Measurements from ENCODE around the gene CLMP. TPM values are rescaled to one million over a fixed set of nuclear protein-coding genes. Genes with fewer than 3 reads are reported as not detected.
"Not testable (repeated sequence)": the region's sequence is repeated elsewhere in the genome, so short reads cannot be mapped to it uniquely, and the experiment has no call there.

The CLMP gene
- total RNA-seq, 1 experiment from 2014 or later = 5.4 TPM

DNA sequence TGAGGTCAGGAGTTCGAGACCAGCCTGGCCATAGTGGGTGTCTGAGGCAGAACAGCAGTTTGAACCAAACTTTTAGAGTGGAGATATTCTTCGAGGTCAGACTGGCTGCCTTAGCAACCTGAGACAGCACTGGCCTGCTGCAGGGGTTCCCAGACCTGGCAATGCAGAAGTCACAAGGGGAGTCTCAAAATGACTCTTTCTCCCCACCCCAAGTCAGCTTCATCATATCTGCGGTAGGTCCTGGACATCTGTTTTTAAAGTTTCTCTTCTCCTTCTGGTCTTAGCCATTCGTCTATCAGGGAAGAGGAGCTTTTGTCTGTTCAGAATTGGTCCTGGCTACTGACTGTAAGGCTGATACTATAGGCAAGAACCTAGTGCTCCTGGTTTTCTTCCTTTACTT lies 14.5 kb upstream of the CLMP start:
- no peaks in the 10 kb centered on the region for H3K9me2 ChIP-seq (ENCODE audit: insufficient read depth)
- H2AFZ ChIP-seq = no peak overlapping the region
- CTCF ChIA-PET = no interaction called here
- no peaks in the 10 kb centered on the region for H3K36me3 ChIP-seq (ENCODE audit: low read depth)
- no TSS peak for BruUV-seq (replicated peaks)
- no peak overlapping the region for H3K27ac ChIP-seq
- no peak overlapping the region for H3K4me3 ChIP-seq
- no peaks in the 10 kb centered on the region for H3K27me3 ChIP-seq (ENCODE audit: insufficient read depth, low read depth)
- no peaks in the 10 kb centered on the region for H4K20me1 ChIP-seq (ENCODE audit: insufficient read depth)
- intact Hi-C loops (cut with micrococcal nuclease; ENCODE audit: unreplicated experiment) = no loop called here
- H3K79me2 ChIP-seq (ENCODE audit: low read depth) = no peaks in the 10 kb centered on the region
- H3K9me3 ChIP-seq (ENCODE audit: insufficient read depth, low read depth) = no peaks in the 10 kb centered on the region
- POLR2A ChIA-PET (ENCODE audit: unreplicated experiment) = interaction anchor here (0.5 kb wide), 1 partner anchor 124 kb away, joined by 17 read pairs; no protein-coding TSS in a partner anchor
- TF ChIP-seq, protein P1, sequence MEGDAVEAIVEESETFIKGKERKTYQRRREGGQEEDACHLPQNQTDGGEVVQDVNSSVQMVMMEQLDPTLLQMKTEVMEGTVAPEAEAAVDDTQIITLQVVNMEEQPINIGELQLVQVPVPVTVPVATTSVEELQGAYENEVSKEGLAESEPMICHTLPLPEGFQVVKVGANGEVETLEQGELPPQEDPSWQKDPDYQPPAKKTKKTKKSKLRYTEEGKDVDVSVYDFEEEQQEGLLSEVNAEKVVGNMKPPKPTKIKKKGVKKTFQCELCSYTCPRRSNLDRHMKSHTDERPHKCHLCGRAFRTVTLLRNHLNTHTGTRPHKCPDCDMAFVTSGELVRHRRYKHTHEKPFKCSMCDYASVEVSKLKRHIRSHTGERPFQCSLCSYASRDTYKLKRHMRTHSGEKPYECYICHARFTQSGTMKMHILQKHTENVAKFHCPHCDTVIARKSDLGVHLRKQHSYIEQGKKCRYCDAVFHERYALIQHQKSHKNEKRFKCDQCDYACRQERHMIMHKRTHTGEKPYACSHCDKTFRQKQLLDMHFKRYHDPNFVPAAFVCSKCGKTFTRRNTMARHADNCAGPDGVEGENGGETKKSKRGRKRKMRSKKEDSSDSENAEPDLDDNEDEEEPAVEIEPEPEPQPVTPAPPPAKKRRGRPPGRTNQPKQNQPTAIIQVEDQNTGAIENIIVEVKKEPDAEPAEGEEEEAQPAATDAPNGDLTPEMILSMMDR (conservative IDR thresholded peaks at IDR 0.05) = no peak
- TF ChIP-seq EZH2 (IDR thresholded peaks at IDR 0.05; ENCODE audit: low read depth) = no peak
- no peak overlapping the region for H3K4me2 ChIP-seq
- no peak for DNase-seq
- H3K4me1 ChIP-seq (replicated peaks; ENCODE audit: insufficient read depth) = no peaks in the 10 kb centered on the region
- no peaks in the 10 kb centered on the region for H3F3A ChIP-seq (ENCODE audit: insufficient read depth, low read depth)

DNA sequence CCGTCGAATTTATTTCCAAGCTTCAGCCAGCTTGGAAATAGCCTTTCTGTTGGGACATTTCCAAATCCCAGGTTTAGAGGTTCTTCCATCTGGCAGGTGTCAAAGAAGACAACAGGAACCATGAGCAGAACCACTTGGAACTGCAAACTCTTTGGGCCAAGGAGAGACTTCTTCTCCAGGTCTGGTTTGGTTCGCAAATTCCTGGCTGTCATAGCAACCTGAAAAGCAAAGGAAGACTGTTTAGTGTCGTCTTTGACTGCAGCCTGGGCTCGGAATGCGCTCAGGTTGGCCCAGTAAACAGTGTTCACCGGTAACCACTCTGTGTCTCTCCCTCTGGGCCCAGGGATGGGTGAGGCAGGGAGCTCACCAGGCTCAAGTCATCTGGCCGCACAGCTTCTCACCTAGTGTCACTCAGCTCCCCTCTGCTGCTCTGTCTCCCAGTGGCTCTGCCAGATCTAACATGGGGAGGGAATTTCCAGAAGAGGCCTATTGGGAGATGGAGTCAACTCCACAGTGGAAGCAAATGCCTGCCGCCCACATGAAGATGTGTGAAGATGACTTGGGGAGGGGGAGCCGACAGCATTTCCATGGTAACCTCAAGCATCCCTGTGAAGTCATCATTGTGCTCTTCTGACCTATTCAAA lies 11.9 kb upstream of the CLMP start:
- Histone ChIP-seq H3K4me2 (no peak overlapping the region), H3K4me3 (no peak overlapping the region), H3K27ac (no peak overlapping the region), H3F3A (ENCODE audit: insufficient read depth, low read depth) (no peaks in the 10 kb centered on the region), H2AFZ (no peak overlapping the region), H4K20me1 (ENCODE audit: insufficient read depth) (no peaks in the 10 kb centered on the region), H3K4me1 (replicated peaks; ENCODE audit: insufficient read depth) (no peaks in the 10 kb centered on the region), H3K9me3 (ENCODE audit: insufficient read depth, low read depth) (no peaks in the 10 kb centered on the region), H3K27me3 (ENCODE audit: insufficient read depth, low read depth) (no peaks in the 10 kb centered on the region), H3K79me2 (ENCODE audit: low read depth) (no peaks in the 10 kb centered on the region), H3K9me2 (ENCODE audit: insufficient read depth) (no peaks in the 10 kb centered on the region), H3K36me3 (ENCODE audit: low read depth) (no peaks in the 10 kb centered on the region)
- no TSS peak for BruUV-seq (replicated peaks)
- POLR2A ChIA-PET (ENCODE audit: unreplicated experiment) = no interaction called here
- intact Hi-C loops (cut with micrococcal nuclease; ENCODE audit: unreplicated experiment) = no loop called here
- TF ChIP-seq EZH2 (IDR thresholded peaks at IDR 0.05; ENCODE audit: low read depth) = no peak
- TF ChIP-seq, protein P1 (conservative IDR thresholded peaks at IDR 0.05) = no peak
- DNase-seq = no peak
- CTCF ChIA-PET = no interaction called here

DNA sequence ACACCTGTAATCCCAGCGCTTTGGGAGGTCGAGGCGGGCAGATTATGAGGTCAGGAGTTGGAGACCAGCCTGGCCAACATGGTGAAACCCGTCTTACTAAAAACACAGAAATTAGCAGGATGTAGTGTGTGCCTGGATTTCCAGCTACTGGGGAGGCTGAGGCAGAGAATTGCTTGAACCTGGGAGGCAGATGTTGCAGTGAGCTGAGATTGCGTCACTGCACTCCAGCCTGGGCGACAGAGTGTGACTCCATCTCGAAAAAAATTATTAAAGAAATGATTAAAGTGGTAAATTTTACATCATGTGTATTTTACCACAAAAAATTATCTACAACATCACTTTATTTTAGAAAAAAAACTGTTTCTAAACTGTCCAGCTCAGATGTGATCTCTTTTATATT lies 11.0 kb upstream of the CLMP start:
- H4K20me1 ChIP-seq (ENCODE audit: insufficient read depth); H3K27ac ChIP-seq; H3K4me2 ChIP-seq; H3K4me3 ChIP-seq; H3K9me2 ChIP-seq (ENCODE audit: insufficient read depth); H3K27me3 ChIP-seq (ENCODE audit: insufficient read depth, low read depth); BruUV-seq (replicated peaks); CTCF ChIA-PET; intact Hi-C loops (cut with micrococcal nuclease; ENCODE audit: unreplicated experiment); POLR2A ChIA-PET (ENCODE audit: unreplicated experiment); DNase-seq; H3K4me1 ChIP-seq (replicated peaks; ENCODE audit: insufficient read depth); H3K36me3 ChIP-seq (ENCODE audit: low read depth); H3K79me2 ChIP-seq (ENCODE audit: low read depth); H3K9me3 ChIP-seq (ENCODE audit: insufficient read depth, low read depth); H2AFZ ChIP-seq; H3F3A ChIP-seq (ENCODE audit: insufficient read depth, low read depth): not testable (repeated sequence)

DNA sequence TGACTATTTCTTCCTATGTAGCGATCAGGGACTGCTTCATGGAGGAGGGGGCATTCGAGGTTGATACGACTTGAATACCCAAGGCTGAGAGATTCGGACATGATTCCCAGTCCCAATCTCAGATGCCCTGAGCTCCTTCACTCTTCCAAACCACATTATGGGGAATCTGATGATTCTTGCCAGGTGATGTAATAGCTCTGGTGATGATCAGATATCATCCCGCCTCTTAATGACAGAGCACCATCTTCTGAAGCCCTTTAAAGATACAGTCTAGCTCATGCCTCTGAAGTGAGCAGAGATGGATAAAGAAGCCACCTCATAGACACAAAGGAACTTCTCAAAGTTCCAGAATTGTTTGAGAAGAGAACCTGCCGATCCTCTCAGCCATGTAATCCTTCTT lies 8.9 kb upstream of the CLMP start:
- Histone ChIP-seq H3K4me2 (no peak overlapping the region), H3K36me3 (ENCODE audit: low read depth) (no peaks in the 10 kb centered on the region), H2AFZ (no peak overlapping the region), H3K4me3 (no peak overlapping the region), H3F3A (ENCODE audit: insufficient read depth, low read depth) (no peaks in the 10 kb centered on the region), H3K9me3 (ENCODE audit: insufficient read depth, low read depth) (no peaks in the 10 kb centered on the region), H3K27me3 (ENCODE audit: insufficient read depth, low read depth) (no peaks in the 10 kb centered on the region), H3K79me2 (ENCODE audit: low read depth) (no peaks in the 10 kb centered on the region), H3K4me1 (replicated peaks; ENCODE audit: insufficient read depth) (no peaks in the 10 kb centered on the region), H3K9me2 (ENCODE audit: insufficient read depth) (no peaks in the 10 kb centered on the region), H4K20me1 (ENCODE audit: insufficient read depth) (no peaks in the 10 kb centered on the region), H3K27ac (no peak overlapping the region)
- TF ChIP-seq, protein P1 (conservative IDR thresholded peaks at IDR 0.05) = no peak
- TF ChIP-seq EZH2 (IDR thresholded peaks at IDR 0.05; ENCODE audit: low read depth) = no peak
- intact Hi-C loops (cut with micrococcal nuclease; ENCODE audit: unreplicated experiment) = no loop called here
- POLR2A ChIA-PET (ENCODE audit: unreplicated experiment) = no interaction called here
- CTCF ChIA-PET = no interaction called here
- BruUV-seq (replicated peaks) = no TSS peak
- DNase-seq = no peak
